AG09309 (cell line): ENCODE measurements around the gene TDO2.
"Not testable (repeated sequence)": the region's sequence is repeated elsewhere in the genome, so short reads cannot be mapped to it uniquely, and the experiment has no call there.

ENCODE experiments used
- DNase-seq: peaks from one replicate; pipeline ENCODE4 v3.0.0-alpha.2; 2010; ENCODE audit warnings: low read depth
- H3K4me3 ChIP-seq: 2 replicates; pipeline ENCODE4 v1.5.1; 2011; ENCODE audit warnings: mild to moderate bottlenecking, low read depth, low read length, moderate library complexity; ENCODE audit not compliant: control insufficient read depth
- CTCF ChIP-seq: IDR thresholded peaks from 2 replicates; pipeline ENCODE4 v1.5.1; 2011; ENCODE audit warnings: mild to moderate bottlenecking, low read depth, low read length, inconsistent platforms; ENCODE audit not compliant: insufficient read depth, control insufficient read depth; ENCODE audit errors: missing control alignments

TDO2 gene

GRCh38 chr4:155921597-155921996 lies 18.1 kb downstream of the TDO2 start:
- TF ChIP-seq CTCF = no peak
- no peak for DNase-seq
- no peak overlapping the region for H3K4me3 ChIP-seq

- no peak for TF ChIP-seq CTCF
- H3K4me3 ChIP-seq = no peak overlapping the region
- DNase-seq = no peak
These were observed 21.1 kb downstream of the TDO2 start for GRCh38 chr4:155924637-155925036.

DNA sequence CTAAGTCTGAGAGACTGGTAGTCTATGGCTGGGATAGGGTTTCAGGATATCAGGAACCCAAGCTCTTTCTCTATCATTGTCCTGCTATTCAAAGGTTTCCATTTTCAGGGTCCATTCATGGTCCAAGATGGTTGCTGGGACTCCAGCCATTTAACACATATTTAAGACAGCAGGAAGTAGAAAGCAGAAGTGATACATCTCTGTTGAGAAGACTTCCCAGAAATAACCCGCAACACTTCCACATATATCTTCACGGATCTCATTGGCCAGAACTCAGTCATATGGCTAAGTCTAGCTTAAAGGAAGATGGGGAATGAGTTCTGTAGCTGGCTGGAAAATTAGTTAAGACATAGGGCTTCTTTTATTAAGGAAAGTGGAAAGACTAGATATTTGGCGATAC lies 26.3 kb downstream of the TDO2 start:
- H3K4me3 ChIP-seq = no peak overlapping the region
- no peak for TF ChIP-seq CTCF
- DNase-seq = no peak

- TF ChIP-seq CTCF = no peak
- no peak for DNase-seq
These were observed 26.8 kb downstream of the TDO2 start for GRCh38 chr4:155930330-155930729.

DNA sequence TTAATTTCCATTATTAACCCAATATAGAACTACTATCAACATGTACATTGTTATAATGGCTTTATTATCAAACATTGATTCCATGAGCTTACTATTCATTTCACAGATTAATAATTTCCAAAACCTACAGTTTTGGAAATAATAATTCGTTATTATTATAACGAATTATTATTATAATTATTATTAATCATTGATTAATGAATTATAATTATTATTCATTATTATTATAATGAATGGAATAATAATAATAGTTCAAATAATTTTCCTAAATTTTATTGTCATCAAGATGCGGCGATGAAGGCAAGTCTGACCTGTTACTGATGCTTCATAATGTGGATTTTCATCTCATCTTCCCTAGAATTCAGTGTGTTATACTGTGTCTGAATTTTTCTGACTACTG lies 28.1 kb downstream of the TDO2 start:
- H3K4me3 ChIP-seq = no peak overlapping the region
- no peak for TF ChIP-seq CTCF
- no peak for DNase-seq

More at GRCh38 chr4:155930330-155930729, 26.8 kb downstream of the TDO2 start:
- H3K4me3 ChIP-seq = no peak overlapping the region

GRCh38 chr4:155934634-155935033 lies 31.1 kb downstream of the TDO2 start:
- H3K4me3 ChIP-seq, DNase-seq: not testable (repeated sequence)

- DNase-seq = no peak
- H3K4me3 ChIP-seq = no peak overlapping the region
- TF ChIP-seq CTCF = no peak
These were observed 32.0 kb downstream of the TDO2 start for GRCh38 chr4:155935389-155935986.
